ENCODE data around the gene CPNE6.

GRCh38 chr14:24115422-24116127 lies 44.2 kb downstream of the CPNE6 start:
- TF ChIP-seq CTCF (IDR thresholded peaks at IDR 0.05) = no peak
- no peak for TF ChIP-seq EZH2 (IDR thresholded peaks at IDR 0.05)
